ENCODE results near the gene FRG2.
"Not testable (repeated sequence)": the region's sequence is repeated elsewhere in the genome, so short reads cannot be mapped to it uniquely, and the experiment has no call there.

Gene FRG2

DNA sequence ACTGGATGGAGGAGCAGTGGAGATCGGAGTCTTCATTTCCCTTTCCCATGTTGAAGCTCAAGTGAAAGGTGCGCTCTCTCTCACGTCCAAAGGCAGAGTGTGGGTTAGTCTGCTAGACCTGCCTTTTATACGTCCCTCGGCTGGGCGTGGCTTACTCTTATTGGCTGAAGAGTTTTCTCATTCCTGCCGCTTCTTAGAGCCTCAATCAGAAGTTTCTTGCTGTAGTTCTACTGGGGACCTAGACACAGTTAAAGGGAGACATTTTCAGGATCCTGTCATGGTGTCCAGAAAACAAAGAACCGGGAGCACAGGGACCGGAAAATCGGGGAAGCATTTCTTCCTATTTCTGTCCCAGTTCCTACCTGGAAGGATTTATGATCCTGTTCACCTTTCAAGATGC is at the start of gene FRG2:
Gene FRG2 (minus strand): TSS at position 101 of the 400 bp plus-strand sequence. CDS start 52 bp downstream, at position 49.
- DNase-seq (ENCODE audit: low read depth) = not testable (repeated sequence)

GRCh38 chr4:190068351-190068750 is 41.3 kb upstream of the FRG2 start:
- DNase-seq (ENCODE audit: low read depth) = not testable (repeated sequence)

DNA sequence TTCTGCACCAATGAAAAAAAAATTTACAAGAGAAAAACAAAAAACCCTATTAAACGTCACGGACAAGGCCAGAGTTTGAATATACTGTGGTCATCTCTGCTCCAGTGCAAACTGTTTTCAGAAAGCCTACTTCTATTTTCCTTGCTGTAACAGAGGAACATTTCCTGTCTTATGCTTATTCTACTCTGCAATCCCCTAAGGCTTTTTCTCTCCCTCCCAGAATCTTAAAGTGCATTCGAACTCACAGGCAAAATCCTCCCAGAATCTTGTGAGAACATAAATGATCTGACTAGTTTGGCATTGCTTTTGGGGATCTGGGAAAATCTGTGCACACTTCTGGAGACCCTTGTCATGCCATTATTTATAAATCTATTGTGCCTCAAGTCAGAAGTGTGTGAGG is 37.7 kb upstream of the FRG2 start:
- not testable (repeated sequence) for DNase-seq (ENCODE audit: low read depth)

DNA sequence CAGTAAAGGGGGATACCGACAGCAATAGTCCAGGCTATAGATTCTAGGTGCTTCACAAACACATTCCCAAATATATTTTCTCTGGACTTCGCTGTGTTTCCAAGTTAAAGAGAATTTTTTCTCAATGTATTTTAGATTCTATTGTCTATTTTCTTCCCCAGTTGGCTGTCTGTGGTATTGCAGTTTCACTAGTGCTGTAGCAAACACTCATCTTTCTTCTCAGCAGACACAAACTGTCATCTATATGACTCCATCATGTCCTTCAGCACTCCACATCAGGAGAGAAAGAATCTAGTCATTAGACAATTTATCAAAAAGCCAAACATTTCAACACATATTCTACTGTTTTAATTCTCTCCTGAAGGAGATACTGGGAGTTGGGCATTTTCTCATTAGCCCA is 37.3 kb upstream of the FRG2 start, which contains the start of gene DBET:
Gene DBET (plus strand): TSS at position 161 of the 400 bp plus-strand sequence.
- DNase-seq (ENCODE audit: low read depth) = not testable (repeated sequence)

DNA sequence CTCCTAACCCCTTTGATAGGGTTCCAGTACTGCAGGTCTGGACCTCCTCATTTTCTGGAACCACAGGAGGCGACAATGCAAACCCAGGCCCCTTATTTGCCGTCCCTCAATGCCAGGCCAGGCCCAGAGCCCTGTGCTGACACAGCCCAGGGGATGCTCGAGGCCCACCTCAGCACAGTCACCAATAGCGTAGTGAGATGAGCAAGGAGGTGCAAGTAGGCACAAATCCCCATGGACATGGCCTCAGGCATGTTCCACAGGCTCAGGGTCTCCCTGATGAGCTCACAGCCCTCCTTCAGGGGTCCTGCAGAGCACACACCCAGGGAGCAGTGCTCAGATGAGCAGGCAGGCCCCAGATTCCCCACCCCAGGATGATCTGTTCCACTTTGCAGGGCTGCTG is 31.9 kb upstream of the FRG2 start:
- DNase-seq (ENCODE audit: low read depth) = not testable (repeated sequence)

DNA sequence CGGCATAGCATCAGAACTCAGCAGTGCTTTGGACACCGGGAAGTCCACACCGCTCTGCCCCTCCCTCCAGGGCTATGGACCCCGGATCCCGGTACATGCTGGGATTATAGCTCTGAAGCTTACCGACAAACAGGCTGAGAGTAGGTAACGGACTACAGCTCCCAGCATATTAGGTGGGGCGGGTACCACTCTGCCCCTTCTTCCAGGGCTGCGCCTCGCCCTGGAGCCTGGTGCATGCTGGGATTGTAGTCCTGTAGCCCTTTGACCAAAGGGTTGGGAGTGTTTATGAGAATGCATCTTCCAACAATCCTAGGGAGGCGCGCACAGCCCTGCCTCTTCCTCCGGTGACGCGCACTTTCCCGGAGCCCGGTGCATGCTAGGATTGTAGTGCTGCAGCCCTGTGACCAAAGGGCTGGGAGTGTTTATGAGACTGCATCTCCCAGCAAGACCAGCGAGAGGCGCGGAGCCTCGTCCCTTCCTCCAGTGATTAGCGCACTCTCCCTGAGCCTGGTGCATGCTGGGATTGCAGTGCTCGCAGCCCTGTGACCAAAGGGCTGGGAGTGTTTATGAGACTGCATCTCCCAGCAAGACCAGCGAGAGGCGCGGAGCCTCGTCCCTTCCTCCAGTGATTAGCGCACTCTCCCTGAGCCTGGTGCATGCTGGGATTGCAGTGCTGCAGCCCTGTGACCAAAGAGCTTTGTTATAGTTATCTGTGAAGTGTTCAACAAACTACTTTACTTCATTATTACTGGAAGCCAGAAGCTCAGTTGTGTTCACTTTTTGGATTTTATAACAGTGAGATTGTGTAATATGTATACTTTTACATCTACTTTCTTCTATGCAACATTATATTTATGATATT is 22.6 kb upstream of the FRG2 start:
- not testable (repeated sequence) for DNase-seq (ENCODE audit: low read depth)

GRCh38 chr4:190047627-190048026 is 20.6 kb upstream of the FRG2 start:
- DNase-seq (ENCODE audit: low read depth) = not testable (repeated sequence)

DNA sequence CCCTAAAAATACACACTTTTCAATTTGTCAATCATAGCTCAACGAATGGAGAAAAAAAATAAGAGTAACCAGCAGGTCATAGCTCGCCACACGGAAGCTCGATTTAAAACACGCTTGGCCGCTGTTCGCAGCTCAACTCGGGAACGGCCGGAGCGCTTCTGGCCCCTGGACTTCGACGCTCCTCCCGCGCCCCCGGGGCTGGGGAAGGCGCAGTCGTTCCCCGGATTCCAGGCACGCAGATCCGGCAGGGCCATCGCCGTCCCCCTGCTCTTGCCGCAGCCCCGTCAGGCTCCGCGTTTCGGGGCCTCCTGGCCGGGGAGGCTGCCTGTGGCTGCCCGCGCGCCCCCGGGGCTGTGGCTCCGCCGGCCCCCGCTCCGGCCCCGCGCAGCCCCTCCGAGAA is 13.8 kb upstream of the FRG2 start:
- DNase-seq (ENCODE audit: low read depth) = not testable (repeated sequence)

DNA sequence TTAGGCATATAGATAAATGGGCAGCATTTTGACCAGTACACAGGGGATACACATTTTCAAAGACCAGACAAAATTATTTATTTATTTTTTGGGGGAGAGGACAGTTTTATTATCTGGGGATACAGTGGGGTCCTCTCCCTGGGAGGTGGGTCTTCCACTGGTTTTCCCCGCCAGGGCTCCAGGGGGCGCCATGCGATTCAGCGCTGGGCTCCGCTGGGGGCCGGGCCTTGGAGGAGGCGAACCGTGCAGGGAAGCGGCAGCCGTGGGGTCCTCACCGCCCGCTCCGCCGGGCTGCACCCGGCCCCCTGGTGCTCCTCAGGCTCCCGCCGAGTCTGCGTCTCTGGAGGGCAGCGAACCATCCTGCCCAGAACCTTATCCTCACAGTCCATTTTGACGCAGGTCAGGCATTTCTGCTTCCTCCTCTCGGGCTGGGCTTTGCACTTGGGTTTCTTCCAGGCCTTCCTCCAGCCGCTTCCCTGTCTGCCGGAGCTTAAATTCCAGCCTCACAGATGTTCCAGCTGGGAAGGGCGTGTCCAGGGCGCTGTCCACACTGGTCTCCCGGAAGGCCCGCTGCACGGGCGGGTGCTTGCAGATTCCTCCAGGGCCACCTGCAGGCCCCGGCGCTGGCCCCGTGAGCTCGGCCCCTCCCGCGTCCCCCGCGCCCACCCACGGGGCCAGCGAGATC is 10.8 kb upstream of the FRG2 start:
- DNase-seq (ENCODE audit: low read depth) = not testable (repeated sequence)

DNA sequence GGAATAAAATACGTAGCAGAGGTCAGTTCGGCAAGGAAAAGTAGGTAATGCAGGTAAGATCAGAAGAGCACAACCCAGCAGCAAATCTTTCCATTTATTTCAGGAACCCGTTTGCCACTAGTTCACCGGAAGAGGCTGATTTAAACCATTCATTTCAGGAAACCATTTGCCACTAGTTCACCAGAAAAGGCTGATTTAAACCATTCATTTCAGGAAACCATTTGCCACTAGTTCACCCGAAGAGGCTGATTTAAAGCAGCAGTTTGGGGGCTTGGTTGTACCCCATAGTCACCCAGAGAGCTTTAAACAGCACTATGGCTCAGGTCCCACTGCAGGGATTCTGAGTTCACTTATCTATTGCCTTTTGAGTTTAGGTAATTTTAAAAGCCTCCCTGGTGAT is 4.2 kb upstream of the FRG2 start:
- not testable (repeated sequence) for DNase-seq (ENCODE audit: low read depth)

DNA sequence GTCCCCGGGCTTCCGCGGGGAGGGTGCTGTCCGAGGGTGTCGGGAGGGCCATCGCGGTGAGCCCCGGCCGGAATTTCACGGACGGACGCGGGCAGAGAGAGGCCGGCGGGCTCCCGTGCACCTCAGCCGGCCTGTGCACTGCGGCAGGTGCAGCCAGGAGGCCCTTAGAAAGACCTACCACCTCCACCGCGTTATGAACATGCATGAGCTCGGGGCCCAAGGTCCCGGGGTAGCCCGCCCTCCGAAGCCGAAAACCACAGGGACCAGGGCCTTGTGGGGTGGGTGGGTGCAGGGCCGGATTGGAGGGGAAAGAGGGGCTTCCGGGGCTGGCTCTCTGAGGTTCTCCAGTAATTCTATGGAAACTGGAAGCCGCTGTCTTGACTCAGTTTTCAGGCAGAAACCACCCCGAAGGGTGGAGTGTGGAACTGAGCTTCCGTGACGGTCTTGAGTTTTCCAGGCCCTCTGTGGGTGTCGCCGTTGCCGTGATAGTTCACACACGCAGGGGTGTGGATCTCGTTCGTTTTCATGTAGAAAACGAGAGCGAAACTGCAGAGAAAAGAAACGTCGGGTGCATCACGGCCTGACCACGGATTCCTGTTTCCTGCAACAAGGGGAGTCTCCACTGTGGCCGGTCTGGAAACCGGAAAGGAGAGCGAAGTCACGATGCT is 4.3 kb downstream of the FRG2 start:
- DNase-seq (ENCODE audit: low read depth) = not testable (repeated sequence)

DNA sequence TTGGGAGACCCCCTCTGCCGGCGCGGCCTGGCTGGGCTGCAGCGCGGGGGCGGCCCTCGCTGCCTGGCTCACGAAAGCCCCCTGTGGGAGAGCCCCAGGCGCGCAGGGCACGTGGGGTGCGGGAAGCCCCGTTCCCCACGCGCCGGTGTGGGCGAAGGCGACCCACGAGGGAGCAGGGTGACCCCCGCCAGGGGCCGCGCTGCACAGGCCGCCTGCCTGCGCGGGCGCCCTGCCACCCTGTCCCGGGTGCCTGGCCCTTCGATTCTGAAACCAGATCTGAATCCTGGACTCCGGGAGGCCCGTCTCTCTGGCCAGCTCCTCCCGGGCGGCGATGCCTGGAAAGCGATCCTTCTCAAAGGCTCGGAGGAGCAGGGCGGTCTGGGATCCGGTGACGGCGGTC is 5.1 kb downstream of the FRG2 start:
- not testable (repeated sequence) for DNase-seq (ENCODE audit: low read depth)

DNA sequence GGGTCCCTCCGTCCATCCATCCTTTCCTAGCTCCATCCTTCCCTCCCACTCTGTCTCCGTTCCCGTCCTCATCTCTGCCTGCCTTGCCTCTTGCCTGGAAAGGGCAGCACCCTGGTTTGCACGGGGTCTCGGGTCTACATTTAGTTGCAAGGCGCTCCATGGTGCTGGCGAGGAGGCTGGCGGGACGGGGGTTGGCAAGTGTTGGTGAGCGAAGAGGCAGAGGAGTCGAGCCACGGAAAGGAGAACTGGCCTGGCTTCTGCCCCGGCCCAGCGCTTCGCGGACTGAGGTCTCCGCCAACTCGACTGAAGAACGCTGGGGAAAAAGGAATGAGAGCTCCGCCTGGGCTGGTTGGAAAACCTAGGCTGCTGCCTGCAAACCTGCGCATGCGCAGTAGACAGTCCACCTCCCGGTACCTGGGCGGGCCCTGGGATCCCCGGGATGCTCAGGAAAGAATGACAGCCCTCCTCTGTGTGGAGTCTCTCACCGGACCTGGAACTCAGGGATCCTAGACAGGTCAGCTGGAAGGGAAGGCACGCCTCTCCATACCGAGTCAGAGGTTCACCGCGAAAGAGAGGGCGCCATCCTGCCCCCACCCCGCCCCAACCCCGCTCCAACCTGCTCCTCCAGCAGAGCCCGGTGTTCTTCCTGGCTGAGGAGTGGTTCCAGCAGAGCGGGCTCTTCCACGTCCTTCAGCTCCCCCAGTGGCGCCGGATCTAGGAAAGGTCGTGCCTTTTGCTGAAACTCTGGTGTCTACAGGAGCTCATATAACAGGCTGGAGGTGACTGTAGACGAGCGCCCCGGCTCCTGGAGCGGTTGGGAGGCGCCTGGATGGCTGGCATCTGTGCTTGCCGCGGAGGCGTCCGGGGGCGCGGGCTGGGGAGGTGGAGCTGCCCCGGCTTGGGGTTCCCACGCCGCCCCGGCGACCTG is 6.0 kb downstream of the FRG2 start:
- DNase-seq (ENCODE audit: low read depth) = no peak

DNA sequence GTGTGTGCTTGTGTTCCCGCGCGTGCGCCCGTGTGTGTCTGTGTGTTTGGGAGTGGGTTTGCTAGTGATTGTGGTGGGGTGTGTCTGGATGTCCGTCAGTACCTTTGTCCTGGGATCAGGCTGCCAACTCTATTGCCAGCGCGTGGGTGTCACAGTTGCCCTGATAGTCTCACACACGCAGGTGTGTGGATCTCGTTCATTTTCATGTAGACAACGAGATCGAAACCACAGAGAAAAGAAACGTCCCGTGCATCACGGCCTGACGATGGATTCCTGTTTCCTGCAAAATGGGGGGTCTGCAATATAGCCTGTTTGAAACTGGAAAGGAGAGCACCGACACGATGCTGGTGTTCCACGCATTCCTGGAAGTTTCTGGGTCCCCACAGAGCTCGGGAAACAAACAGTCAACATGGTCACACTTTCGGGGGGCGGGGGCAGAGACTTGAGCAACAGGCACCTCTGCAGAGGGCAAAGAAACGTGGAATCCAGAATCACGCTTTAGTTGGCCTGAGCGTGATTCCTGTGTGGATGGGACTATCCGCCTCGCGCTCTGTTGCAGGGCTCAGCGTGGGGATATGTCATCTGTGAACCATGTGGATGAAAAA is 7.1 kb downstream of the FRG2 start:
- not testable (repeated sequence) for DNase-seq (ENCODE audit: low read depth)

DNA sequence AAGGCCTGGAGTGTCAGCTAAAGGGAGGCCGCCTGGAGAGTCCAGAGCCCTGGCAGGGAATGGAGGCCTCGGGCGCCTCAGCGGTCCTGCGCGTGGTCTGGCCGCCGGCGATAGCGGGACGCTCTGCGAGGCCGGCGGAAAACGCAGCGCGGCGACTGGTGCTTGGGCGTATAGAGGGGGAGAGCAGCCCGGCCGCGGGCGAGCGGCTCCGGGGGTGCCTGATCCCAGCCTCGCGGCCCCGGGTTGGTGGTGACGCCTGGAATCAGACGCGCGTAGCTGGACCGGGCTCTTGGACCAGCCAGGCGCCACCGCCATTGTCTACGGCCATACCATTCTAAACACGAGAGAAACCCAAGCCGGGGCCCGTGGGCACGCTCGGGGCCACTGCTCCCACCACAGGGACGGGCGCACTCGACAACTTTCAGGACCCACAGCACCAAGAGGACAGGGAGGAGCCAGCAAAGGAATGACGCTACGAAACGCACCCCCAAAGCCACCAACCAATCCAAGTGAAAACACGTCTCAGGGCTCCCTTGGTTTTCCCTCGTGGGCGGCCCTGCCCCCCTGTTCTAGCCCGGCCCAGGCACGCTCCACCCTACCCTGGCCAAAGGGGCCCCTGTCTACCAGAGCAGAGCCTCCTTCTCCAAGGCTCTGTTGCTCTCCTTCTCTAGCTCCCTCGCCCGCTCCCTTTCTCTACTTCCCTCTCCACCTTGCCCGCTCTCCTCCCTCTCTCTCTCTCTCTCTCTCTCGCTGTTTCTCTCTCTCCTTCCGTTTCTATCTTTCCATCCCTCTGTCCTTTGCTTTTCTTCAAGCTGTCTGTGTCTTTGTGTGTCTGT is 7.8 kb downstream of the FRG2 start:
- no peak for DNase-seq (ENCODE audit: low read depth)

GRCh38 chr4:190018201-190018920 is 8.7 kb downstream of the FRG2 start:
- no peak for DNase-seq (ENCODE audit: low read depth)

DNA sequence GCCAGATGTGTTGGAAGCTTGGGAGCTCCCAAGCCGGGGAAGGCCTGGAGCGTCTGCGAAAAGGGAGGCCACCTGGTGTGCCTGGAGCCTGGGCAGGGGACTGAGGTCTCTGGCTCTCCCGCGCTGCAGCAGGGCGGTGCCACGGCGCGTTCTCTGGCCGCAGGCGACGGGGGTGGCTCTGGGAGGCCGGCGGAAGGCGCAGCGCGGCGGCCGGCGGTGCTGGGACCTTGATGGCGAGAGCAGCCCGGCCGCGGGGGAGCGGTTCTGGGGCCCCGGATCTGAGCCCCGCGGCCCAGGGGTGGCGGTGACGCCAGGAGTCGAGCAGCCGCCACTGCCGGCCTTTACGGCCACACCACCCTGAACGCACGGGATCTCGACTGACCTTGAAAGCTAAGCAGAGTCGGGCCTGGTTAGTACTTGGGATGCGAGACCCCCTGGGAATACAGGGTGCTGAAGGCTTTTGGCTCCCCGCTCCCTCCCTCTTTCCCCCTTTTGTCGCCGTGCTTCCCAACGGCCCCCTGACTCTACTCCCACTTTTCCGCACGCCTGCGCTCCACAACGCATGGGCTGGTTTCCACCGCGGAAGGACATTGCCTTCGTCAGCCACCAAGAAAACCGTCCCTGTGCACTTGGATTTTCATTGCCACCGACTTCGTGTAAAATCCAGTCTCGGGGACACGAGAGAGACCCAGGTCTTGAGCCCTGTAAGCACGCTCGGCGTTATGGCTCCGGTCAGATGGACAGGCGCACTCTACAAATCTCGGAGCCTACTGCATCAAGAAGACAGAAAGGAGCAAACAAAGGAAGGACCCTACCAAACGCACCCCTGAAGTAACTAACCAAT is 9.5 kb downstream of the FRG2 start:
- no peak for DNase-seq (ENCODE audit: low read depth)
